ENCODE measurements around the gene DDTL. TPM values are rescaled to one million over a fixed set of nuclear protein-coding genes. Genes with fewer than 3 reads are reported as not detected.
A peak's percentile ranks its signal among the peaks of the same experiment; 100 is the strongest.
"Not testable (repeated sequence)": the region's sequence is repeated elsewhere in the genome, so short reads cannot be mapped to it uniquely, and the experiment has no call there.

The DDTL gene
- total and polyA plus RNA-seq, 2 of the 8 experiments (the other 6 are each of a cell fraction or from before 2014, with no cell fraction given): 2.1 to 3.1 TPM

- H3K79me2 ChIP-seq (ENCODE audit: control insufficient read depth in 1 of 2, insufficient read depth in 2 of 2, low read length in 2 of 2); H3K9me3 ChIP-seq (ENCODE audit: insufficient read depth in 2 of 2, low read depth in 1 of 2, low read length in 1 of 2); H4K5ac ChIP-seq (ENCODE audit: insufficient read length, low read depth, low read length); H3K56ac ChIP-seq (replicated peaks; ENCODE audit: insufficient read length, low read depth, low read length); H3K36me3 ChIP-seq (ENCODE audit: control insufficient read depth in 2 of 4, insufficient read depth in 4 of 4, low read length in 3 of 4); H3K23ac ChIP-seq (ENCODE audit: insufficient read length); H2AK5ac ChIP-seq (ENCODE audit: low read depth, low read length); H3K4me2 ChIP-seq (ENCODE audit: insufficient read depth in 1 of 2, low read depth in 2 of 2, low read length in 2 of 2); H3K4ac ChIP-seq (replicated peaks; ENCODE audit: insufficient read length, low read depth, low read length); H2BK5ac ChIP-seq (ENCODE audit: low read depth, low read length); H3K27ac ChIP-seq (ENCODE audit: low read depth, low read length); H4K20me1 ChIP-seq (replicated peaks in 1 of 2; ENCODE audit: control insufficient read depth in 1 of 2, insufficient read depth in 2 of 2, low read length in 2 of 2); H2BK20ac ChIP-seq (ENCODE audit: low read length); H3K27me3 ChIP-seq (replicated peaks in 1 of 4; ENCODE audit: control insufficient read depth in 3 of 4, extremely low read depth in 1 of 4, insufficient read depth in 3 of 4, low read length in 3 of 4); H2BK12ac ChIP-seq (ENCODE audit: low read depth, low read length); H4K8ac ChIP-seq (ENCODE audit: extremely low read depth, insufficient read depth, low read length); H2BK15ac ChIP-seq (ENCODE audit: low read length); H4K91ac ChIP-seq (replicated peaks; ENCODE audit: insufficient read length, low read length); H3K4me1 ChIP-seq (replicated peaks in 1 of 4; ENCODE audit: control insufficient read depth in 3 of 4, insufficient read depth in 4 of 4, low read length in 3 of 4); H3K18ac ChIP-seq (ENCODE audit: extremely low read depth, low read length); H2BK120ac ChIP-seq (replicated peaks; ENCODE audit: low read depth, low read length); H3K9ac ChIP-seq (replicated peaks in 1 of 4; ENCODE audit: extremely low read depth in 1 of 4, low read depth in 3 of 4, low read length in 3 of 4); H3K79me1 ChIP-seq (ENCODE audit: low read depth, low read length); FAIRE-seq; H3K4me3 ChIP-seq (ENCODE audit: extremely low read depth in 1 of 4, insufficient read depth in 2 of 4, low read depth in 3 of 4, low read length in 4 of 4); POLR2A ChIA-PET (ENCODE audit: partially characterized antibody); H3K14ac ChIP-seq (ENCODE audit: insufficient read length); H3K23me2 ChIP-seq (ENCODE audit: low read depth, low read length): not testable (repeated sequence)
- 80% methylated on average over 4 of the region's 4 CpGs; no CpG with 5 or more reads in 1 of the 2 experiments for WGBS, 2 experiments (ENCODE audit: extremely low coverage in 1 of 2, insufficient coverage in 1 of 2, insufficient read length in 1 of 2, insufficient replicate concordance in 2 of 2, low coverage in 1 of 2, low lambda C conversion rate in 2 of 2, missing lambda C conversion rate in 1 of 2)
- CTCF ChIA-PET (ENCODE audit: partially characterized antibody): interaction anchor here (1.2 kb wide), 1 partner anchor 140 kb away, joined by 3 read pairs; no protein-coding TSS in a partner anchor
- TF ChIP-seq YY1 (IDR thresholded peaks at IDR 0.05; ENCODE audit: low read depth, low read length): 0 out of 2 replicates have a peak, but pooled peaks have one; percentile 43
- peak in 1 of 2 experiments; percentile 40 for DNase-seq (ENCODE audit: low read depth in 1 of 2, low spot score in 2 of 2)
- H2AFZ ChIP-seq (ENCODE audit: low read length): peak overlapping the region; percentile 81
Measured at GRCh38 chr22:23993581-23994177, 27.0 kb downstream of the DDTL start.

All from H1 (cell line).